Retinal pigment epithelial cell (primary cell): ENCODE results near the gene ME3.

ENCODE experiments used
- DNase-seq: peaks from one replicate; pipeline ENCODE4 v3.0.0-alpha.2; 2010; ENCODE audit warnings: low read depth
- H3K4me3 ChIP-seq: 2 replicates; pipeline ENCODE4 v1.5.1; 2011; ENCODE audit warnings: mild to moderate bottlenecking, low read length, control low read depth, moderate library complexity
- CTCF ChIP-seq: conservative IDR thresholded peaks from 2 replicates; pipeline ENCODE4 v1.5.1; 2011; ENCODE audit warnings: low read depth, low read length, control low read depth, inconsistent platforms

ME3 gene

GRCh38 chr11:86519064-86519911 is 153.1 kb downstream of the ME3 start:
- peak; percentile 82 for DNase-seq
- TF ChIP-seq CTCF = no peak

GRCh38 chr11:86518211-86518610 is 154.2 kb downstream of the ME3 start:
- H3K4me3 ChIP-seq = no peak overlapping the region
- no peak for DNase-seq
- TF ChIP-seq CTCF = no peak

More at GRCh38 chr11:86519064-86519911, 153.1 kb downstream of the ME3 start:
- no peak overlapping the region for H3K4me3 ChIP-seq

GRCh38 chr11:86517557-86517956 is 154.9 kb downstream of the ME3 start:
- H3K4me3 ChIP-seq = no peak overlapping the region
- no peak for DNase-seq
- no peak for TF ChIP-seq CTCF

GRCh38 chr11:86515297-86516094 is 156.9 kb downstream of the ME3 start:
- TF ChIP-seq CTCF = no peak
- H3K4me3 ChIP-seq = no peak overlapping the region
- DNase-seq = peak; percentile 68

GRCh38 chr11:86514453-86514852 is 158.0 kb downstream of the ME3 start:
- no peak overlapping the region for H3K4me3 ChIP-seq
- no peak for DNase-seq
- TF ChIP-seq CTCF = no peak

GRCh38 chr11:86513746-86514373 is 158.6 kb downstream of the ME3 start:
- DNase-seq = no peak
- no peak overlapping the region for H3K4me3 ChIP-seq
- TF ChIP-seq CTCF = no peak
